Measurements from ENCODE around the gene MATN1. TPM values are rescaled to one million over a fixed set of nuclear protein-coding genes. Genes with fewer than 3 reads are reported as not detected.

Gene MATN1
- total RNA-seq, 1 donor from 2014 or later: 0.54 TPM

DNA sequence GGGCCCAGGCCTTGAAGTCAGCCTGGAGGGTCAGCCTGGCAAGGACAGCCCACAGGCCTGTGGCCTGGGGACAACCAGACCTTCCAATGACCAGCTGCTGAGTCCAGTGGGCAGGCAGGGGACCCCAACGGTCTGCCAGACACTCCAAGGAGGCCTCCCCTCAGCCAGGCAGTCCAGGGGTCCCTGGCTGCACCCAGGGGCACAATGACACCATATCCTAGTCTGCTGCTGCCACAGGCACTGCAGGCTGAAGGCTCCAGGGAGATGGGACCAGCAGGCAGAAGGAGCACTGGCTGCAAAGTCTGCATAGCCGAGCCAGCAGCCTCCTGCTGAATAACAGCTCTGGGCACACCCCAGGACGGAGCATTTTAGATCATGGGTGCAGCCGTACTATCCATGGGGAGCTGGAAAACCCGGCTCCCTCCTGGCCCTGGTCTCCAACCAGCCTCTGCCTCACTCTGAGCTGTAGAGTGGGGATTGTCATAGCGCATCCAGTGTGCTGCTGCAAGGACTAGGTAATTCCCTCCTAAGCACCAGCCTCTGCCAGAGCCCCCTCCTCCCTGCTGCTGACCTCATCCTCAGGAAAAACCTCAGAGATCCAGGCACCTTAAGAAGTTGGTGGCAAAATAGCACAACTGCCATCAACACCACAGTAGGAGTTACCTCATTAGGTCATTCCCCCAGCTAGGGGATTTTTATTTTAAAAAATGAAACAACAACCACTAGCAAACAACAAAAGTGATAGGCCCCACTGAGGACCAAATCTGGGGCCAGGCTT lies 39.0 kb upstream of the MATN1 start:
- no peaks in the 10 kb centered on the region for H3K27me3 Mint-ChIP-seq
- intact Hi-C loops (cut with micrococcal nuclease): no loop called here
- peaks cover under 1% of the 10 kb centered on the region for H3K36me3 Mint-ChIP-seq (ENCODE audit: low read depth)
- H3K4me1 Mint-ChIP-seq: peaks cover 77% of the 10 kb centered on the region
- H3K4me3 Mint-ChIP-seq: peak overlapping the region; percentile 32
- DNase-seq: peak; percentile 69
- H3K27ac Mint-ChIP-seq: peak overlapping the region; percentile 84
- H3K9me3 Mint-ChIP-seq: no peaks in the 10 kb centered on the region

DNA sequence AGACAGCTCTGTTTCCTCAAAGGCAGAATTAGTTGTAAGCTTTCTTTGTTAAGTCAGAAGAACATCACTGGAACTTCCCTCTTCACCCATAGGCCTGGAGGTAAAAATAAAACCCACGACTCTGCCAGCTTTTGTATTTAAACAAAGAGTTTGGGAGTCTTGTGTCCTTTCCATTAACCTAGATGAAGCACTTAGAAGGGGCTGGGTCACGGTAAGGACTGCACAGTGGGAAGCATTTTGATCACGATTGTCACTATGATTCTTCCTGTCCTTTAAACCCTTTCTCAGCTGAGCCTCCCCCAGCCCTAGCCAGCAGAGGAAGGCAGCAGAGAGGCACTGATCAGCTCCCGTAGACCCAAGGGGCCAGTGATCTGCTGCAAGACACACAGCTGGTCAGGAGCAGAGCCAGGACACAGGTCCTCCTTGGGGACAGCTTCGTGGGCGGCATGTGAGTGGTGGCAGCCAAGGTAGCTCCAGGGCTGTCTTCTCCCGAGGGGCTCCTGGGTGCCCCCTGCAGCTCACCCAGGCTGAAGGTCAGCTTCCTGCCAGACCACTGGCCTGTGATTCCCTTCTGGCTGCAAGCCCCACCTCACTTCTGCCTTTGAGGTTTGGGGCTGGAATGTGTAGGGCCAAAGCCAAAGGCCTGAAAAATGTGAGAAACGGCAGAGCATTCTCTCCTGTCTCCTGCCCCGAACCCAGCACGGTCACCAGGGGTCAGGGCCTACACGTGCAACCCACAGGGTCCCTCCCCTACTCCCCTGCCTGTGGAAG lies 38.2 kb upstream of the MATN1 start:
- Mint-ChIP-seq H3K36me3 (ENCODE audit: low read depth) (peaks cover 5% of the 10 kb centered on the region), H3K4me1 (peaks cover 80% of the 10 kb centered on the region), H3K27ac (peak overlapping the region; percentile 84), H3K27me3 (no peaks in the 10 kb centered on the region), H3K9me3 (no peaks in the 10 kb centered on the region), H3K4me3 (peak overlapping the region; percentile 62)
- intact Hi-C loops (cut with micrococcal nuclease): no loop called here
- DNase-seq: peak; percentile 65

DNA sequence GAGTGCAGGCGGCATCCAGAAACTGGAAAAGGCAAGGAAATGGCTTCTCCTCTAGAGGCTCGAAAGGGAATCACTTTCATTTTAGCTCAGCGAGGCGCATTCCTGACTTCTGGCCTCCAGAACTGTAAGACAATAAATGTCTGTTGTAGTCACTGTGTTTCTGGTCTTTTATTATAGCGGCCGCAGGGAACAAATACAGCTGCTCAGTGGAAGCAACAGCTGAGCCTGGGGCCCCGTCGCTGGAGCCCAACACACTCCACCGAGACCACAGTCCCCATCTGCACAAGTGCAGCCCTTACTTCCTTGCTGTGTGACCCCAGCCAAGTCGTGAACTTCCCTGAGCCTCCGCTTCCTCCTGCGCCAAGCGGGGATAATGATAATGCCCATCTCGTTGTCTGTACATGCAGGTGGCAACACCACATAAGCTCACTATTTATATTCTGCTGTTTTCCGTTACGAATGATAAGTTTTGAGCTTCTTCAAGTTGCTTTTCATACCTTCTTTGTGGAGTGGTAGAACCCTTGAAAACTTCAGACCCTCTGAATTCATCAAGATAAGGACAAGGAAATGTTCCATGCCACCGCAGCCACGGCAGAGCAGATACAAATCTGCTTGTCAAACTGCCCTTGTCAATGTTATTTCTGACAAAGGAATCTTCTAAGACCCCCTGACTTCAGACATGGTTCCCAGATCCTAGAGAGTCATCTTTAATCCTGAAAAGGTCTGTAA lies 37.4 kb upstream of the MATN1 start:
- H3K4me3 Mint-ChIP-seq: peak overlapping the region; percentile 62
- intact Hi-C loops (cut with micrococcal nuclease): no loop called here
- H3K4me1 Mint-ChIP-seq: peaks cover 77% of the 10 kb centered on the region
- no peaks in the 10 kb centered on the region for H3K27me3 Mint-ChIP-seq
- peak overlapping the region; percentile 70 for H3K27ac Mint-ChIP-seq
- peak; percentile 60 for DNase-seq
- no peaks in the 10 kb centered on the region for H3K9me3 Mint-ChIP-seq
- peaks cover 8% of the 10 kb centered on the region for H3K36me3 Mint-ChIP-seq (ENCODE audit: low read depth)

DNA sequence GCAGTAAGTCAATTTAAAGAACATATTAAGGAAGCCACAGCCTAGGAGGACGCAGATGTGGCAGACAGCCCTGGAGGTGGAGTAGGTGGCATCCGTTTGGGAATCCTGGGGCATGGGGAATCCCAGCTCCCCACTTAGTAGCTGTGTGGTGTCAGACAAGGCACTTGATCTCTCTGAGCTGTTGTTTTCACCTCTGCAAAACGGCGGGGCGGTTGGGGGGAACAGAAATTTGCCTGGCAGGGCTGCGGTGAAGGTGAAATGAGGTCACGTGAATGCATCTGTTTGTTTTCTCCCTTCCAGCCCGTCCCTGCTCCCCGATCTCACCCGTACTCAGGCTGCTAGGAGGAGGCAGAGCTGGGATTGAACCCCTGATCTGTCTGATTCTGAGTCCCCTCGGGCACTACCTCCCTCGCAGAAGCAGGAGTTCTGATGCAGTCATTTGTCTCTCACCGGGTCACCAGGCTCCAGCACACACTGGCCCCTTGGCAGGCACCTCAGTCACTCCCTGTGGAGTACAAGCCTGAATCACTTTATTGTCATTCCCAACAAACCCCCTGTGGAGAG lies 36.4 kb upstream of the MATN1 start:
- Mint-ChIP-seq H3K4me1 (peaks cover 80% of the 10 kb centered on the region), H3K4me3 (peak overlapping the region; percentile 62), H3K27me3 (no peaks in the 10 kb centered on the region), H3K27ac (peak overlapping the region; percentile 77), H3K9me3 (no peaks in the 10 kb centered on the region), H3K36me3 (ENCODE audit: low read depth) (peaks cover 16% of the 10 kb centered on the region)
- intact Hi-C loops (cut with micrococcal nuclease): loop anchor here (2.0 kb wide), 1 partner anchor 15 kb away; no protein-coding TSS in a partner anchor
- DNase-seq: peak; percentile 87

DNA sequence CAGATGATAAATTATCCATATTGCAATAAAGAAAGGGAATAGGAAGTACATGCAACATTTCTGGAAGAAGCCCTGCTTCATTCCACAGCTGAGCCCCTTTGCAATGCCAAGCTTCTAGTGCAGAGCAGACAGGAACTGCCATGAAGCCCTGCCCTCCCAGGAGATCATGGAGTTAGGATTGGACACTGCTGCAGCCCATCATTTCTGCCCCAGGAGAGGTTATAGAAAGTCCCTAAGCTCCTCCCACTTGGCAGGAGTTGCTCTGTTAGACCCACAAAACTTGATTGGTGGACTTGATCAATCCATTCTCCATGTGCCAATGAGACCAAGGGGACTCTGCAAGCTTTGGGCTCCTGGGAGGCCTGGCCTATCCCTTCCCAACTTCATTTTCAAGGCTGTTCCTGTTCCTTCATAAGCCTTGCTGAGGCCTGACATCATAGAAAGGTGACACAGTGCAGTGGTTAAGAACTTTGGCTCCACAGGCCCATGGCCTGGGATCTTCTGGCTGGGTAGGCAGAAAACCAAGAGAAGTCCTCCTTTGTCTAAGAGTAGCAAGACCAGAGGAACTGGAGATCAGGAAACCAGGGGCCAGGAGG lies 35.5 kb upstream of the MATN1 start:
- H3K27ac Mint-ChIP-seq: peak overlapping the region; percentile 68
- H3K4me1 Mint-ChIP-seq: peaks cover 82% of the 10 kb centered on the region
- no peaks in the 10 kb centered on the region for H3K9me3 Mint-ChIP-seq
- DNase-seq: peak; percentile 72
- intact Hi-C loops (cut with micrococcal nuclease): loop anchor here (2.0 kb wide), 1 partner anchor 14 kb away; no protein-coding TSS in a partner anchor
- peaks cover 22% of the 10 kb centered on the region for H3K36me3 Mint-ChIP-seq (ENCODE audit: low read depth)
- peak overlapping the region; percentile 100 for H3K4me3 Mint-ChIP-seq
- no peaks in the 10 kb centered on the region for H3K27me3 Mint-ChIP-seq

DNA sequence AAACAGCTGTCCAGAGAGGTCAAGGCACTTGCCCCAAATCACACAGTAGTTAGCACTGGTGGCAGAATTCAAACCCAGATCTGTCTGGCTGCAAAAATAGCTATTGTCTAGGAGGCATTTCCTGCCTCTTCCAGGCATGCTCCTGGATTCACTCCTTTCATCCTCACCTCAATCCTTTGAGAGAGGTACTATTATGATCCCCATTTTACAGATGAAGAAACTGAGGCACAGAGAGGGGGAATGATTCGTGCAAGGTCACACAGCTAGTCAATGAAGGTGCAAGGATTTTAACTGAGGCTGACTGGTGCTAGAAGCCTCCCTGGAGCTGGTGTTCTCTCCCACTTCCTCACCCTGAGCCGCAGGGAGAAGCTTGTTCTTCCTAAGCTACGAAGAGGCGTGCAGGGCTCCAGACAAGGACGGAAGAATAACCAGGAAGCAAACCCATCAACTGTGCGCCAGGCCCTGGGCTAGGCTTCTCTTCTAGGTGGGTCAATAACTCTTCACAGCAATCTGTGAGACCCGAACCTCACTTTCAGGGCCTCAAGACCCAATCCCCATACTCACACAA lies 34.8 kb upstream of the MATN1 start:
- Mint-ChIP-seq H3K9me3 (no peaks in the 10 kb centered on the region), H3K4me1 (peaks cover 83% of the 10 kb centered on the region), H3K27me3 (no peaks in the 10 kb centered on the region), H3K27ac (peak overlapping the region; percentile 97), H3K36me3 (ENCODE audit: low read depth) (peaks cover 28% of the 10 kb centered on the region), H3K4me3 (peak overlapping the region; percentile 100)
- DNase-seq: no peak
- intact Hi-C loops (cut with micrococcal nuclease): loop anchor here (2.0 kb wide), 1 partner anchor 13 kb away; no protein-coding TSS in a partner anchor

DNA sequence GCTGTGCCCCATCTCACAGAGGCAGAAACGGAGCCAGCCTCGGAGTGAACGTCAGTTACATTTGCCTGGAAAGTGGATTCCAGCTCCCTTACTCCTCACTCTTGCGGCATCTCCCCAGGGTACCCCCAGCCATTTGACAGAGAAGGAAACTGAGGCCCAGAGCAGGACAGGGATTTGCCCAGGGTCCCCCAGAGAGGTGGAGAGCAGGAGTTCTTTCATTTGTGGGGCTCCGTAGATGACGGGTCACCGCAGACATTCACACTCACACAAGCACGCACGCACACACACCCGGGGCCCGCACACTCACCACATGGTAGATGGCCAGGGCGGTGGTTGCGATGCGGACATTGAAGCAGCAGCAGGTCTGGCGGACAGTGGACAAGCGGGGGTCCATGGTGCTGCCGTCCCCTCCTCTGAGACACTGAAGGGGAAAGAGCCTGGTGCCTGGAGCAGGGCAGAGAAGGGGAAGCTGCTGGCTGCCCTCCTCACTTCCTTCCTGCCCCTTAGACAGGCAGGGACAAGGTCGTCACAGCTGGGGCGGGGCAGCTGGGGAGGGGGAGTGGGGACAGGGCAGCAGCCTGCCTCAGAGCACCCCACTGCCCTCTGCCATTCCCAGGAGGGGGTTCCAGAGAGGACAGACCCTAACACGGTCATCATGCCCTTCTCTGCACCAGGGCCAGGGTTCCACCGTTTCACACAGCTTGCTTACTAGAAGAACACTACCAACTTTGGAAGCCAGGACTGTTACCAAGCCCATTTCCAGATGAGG lies 34.2 kb upstream of the MATN1 start, which contains the start of gene LAPTM5:
Gene LAPTM5 (minus strand): TSS at position 423 of the 769 bp plus-strand sequence. CDS start 29 bp downstream, at position 394.
- Mint-ChIP-seq H3K36me3 (ENCODE audit: low read depth) (peaks cover 29% of the 10 kb centered on the region), H3K4me1 (peaks cover 79% of the 10 kb centered on the region)
- DNase-seq: peak; percentile 88

DNA sequence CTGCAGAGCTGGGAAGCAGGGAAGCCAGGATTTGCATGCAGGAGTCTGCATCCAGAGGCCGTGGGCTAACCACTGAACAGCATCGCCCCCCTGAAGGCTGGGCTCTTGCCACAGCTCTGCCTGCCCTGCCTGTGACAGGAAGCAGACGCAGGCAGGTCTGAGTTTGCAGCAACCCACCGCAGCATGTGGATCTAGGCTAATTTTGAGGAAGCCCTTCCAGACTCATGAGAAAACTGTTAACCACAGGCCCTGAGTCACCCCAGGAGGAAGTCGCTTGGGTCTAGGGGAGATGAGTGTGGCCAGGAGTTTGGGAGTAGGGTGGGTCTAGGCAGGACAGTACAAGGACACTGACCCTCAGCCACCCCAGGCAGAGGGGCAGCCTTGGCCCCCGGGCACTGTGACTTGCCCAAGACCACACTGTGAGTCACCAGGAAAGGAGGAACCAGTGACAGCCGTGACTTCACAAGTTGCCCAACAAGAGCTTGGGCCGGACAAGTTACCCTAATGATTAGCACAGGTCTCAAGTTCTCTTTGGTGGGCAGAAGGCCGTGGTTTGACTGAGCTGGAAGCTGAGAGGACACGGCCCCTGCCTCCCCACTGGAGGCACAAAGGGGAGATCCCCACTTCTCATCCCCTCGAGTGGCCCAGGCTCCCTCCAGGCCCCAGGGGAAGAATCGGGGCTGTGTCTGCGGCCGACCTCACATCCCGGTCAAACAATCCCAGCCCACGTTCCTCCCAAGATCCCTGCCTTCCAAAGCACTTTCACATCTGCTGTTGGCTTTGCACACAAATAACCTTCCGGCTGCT lies 33.4 kb upstream of the MATN1 start:
- Mint-ChIP-seq H3K36me3 (ENCODE audit: low read depth) (peaks cover 35% of the 10 kb centered on the region), H3K4me3 (peak overlapping the region; percentile 100), H3K27me3 (no peaks in the 10 kb centered on the region), H3K4me1 (peaks cover 81% of the 10 kb centered on the region), H3K9me3 (no peaks in the 10 kb centered on the region), H3K27ac (peak overlapping the region; percentile 97)
- intact Hi-C loops (cut with micrococcal nuclease): loop anchor here (1.0 kb wide), 4 partner anchors 7 to 37 kb away; no protein-coding TSS in a partner anchor
- DNase-seq: peak; percentile 90

More for the DNA sequence above, 34.2 kb upstream of the MATN1 start, which contains the start of gene LAPTM5:
- intact Hi-C loops (cut with micrococcal nuclease): loop anchor here (1.0 to 2.0 kb wide), 3 partner anchors 8 to 13 kb away; no protein-coding TSS in a partner anchor
- Mint-ChIP-seq H3K27me3 (no peaks in the 10 kb centered on the region), H3K27ac (peak within 1 kb of the TSS; percentile 97), H3K9me3 (no peaks in the 10 kb centered on the region), H3K4me3 (peak within 1 kb of the TSS; percentile 100)

DNA sequence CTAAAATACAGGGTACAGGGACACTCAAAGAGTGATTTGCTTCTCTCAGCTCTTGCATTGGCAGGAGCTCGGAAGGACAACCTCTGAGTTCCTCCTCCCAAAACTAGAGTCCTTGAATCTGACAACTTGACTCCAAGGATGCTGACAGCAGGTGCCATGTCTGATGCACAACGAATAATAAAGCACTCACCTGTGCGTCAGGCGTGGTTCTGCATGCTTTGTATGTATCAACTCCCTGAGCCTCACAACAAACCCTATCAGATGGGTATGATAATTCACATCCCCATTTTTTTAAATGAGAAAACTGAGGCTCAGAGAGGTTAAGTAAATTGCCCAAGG lies 32.8 kb upstream of the MATN1 start:
- Mint-ChIP-seq H3K9me3 (no peaks in the 10 kb centered on the region), H3K4me3 (peak overlapping the region; percentile 100), H3K27ac (peak overlapping the region; percentile 97), H3K27me3 (no peaks in the 10 kb centered on the region), H3K36me3 (ENCODE audit: low read depth) (peaks cover 38% of the 10 kb centered on the region), H3K4me1 (peaks cover 81% of the 10 kb centered on the region)
- no peak for DNase-seq
- intact Hi-C loops (cut with micrococcal nuclease): loop anchor here (1.0 kb wide), 2 partner anchors 23 to 37 kb away; no protein-coding TSS in a partner anchor

DNA sequence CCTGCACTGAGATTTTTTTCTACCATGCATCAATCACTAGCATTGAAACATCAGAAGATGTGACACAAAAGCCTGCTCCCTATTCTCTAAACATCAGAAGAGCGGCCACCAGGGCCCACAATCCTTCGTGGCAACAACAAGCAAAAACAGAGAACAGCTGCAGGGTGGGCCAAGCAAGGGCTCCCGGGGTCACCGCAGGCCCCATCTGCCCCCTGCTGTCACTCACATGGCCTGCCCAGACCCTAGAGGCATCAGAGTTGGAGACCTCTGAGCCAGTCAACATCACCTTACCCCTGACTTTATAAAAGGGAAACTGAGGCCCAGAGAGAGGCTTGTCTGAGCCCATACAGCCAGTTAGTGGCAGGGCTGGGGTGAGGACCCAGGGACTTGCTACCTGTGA lies 32.4 kb upstream of the MATN1 start:
- Mint-ChIP-seq H3K4me3 (peak overlapping the region; percentile 100), H3K9me3 (no peaks in the 10 kb centered on the region), H3K27ac (peak overlapping the region; percentile 84), H3K4me1 (peaks cover 79% of the 10 kb centered on the region), H3K27me3 (no peaks in the 10 kb centered on the region), H3K36me3 (ENCODE audit: low read depth) (peaks cover 39% of the 10 kb centered on the region)
- no peak for DNase-seq
- intact Hi-C loops (cut with micrococcal nuclease): loop anchor here (1.0 kb wide), 2 partner anchors 24 to 36 kb away; no protein-coding TSS in a partner anchor

DNA sequence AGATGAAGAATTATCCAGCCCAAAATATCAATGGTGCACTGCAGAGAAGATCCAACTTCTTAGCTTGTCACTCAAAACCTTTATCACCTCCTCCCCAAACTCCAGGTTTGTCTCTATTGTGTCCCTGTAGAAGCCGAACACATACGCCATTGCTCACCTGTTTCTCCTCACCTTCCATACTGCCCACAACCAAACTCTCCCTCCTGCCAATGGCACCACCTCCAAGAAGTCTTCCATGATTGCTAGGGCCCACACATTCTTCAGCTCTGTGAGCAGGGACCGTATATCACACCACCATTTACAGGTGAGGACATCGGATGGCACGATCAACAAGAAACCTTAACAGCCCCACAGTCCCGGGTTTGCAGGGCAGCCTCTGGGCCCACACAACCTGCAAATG lies 31.9 kb upstream of the MATN1 start:
- peak overlapping the region; percentile 84 for H3K27ac Mint-ChIP-seq
- intact Hi-C loops (cut with micrococcal nuclease): no loop called here
- H3K36me3 Mint-ChIP-seq (ENCODE audit: low read depth): peaks cover 39% of the 10 kb centered on the region
- H3K4me1 Mint-ChIP-seq: peaks cover 80% of the 10 kb centered on the region
- DNase-seq: no peak
- H3K4me3 Mint-ChIP-seq: peak overlapping the region; percentile 100
- H3K27me3 Mint-ChIP-seq: no peaks in the 10 kb centered on the region
- no peaks in the 10 kb centered on the region for H3K9me3 Mint-ChIP-seq
